ENCODE results near the gene PEX7.

The PEX7 gene

GRCh38 chr6:136822376-136823127, at the start of gene PEX7:
Gene PEX7, plus strand, starts transcription at chr6:136822592. Its CDS starts 74 bp downstream, at chr6:136822666.
- DNase-seq (ENCODE audit: low spot score): peak; percentile 92
- peak; percentile 81 for TF ChIP-seq CTCF (IDR thresholded peaks at IDR 0.05; ENCODE audit: extremely low read depth, insufficient read depth, missing control alignments)
- in situ Hi-C loops (cut with MboI; ENCODE audit: low pct_unique_long_range_greater_than_20kb, low sequenced_read_pairs, unreplicated experiment): no loop called here

- in situ Hi-C loops (cut with MboI; ENCODE audit: low pct_unique_long_range_greater_than_20kb, low sequenced_read_pairs, unreplicated experiment): no loop called here
- TF ChIP-seq CTCF (IDR thresholded peaks at IDR 0.05; ENCODE audit: extremely low read depth, insufficient read depth, missing control alignments): no peak
- no peak for DNase-seq (ENCODE audit: low spot score)
These were observed 49.5 kb upstream of the PEX7 start for GRCh38 chr6:136772685-136773472.

- in situ Hi-C loops (cut with MboI; ENCODE audit: low pct_unique_long_range_greater_than_20kb, low sequenced_read_pairs, unreplicated experiment): no loop called here
- no peak for DNase-seq (ENCODE audit: low spot score)
- TF ChIP-seq CTCF (IDR thresholded peaks at IDR 0.05; ENCODE audit: extremely low read depth, insufficient read depth, missing control alignments): no peak
These were observed 49.0 kb upstream of the PEX7 start for GRCh38 chr6:136773473-136773796.

GRCh38 chr6:136774228-136775041, 48.0 kb upstream of the PEX7 start:
- in situ Hi-C loops (cut with MboI; ENCODE audit: low pct_unique_long_range_greater_than_20kb, low sequenced_read_pairs, unreplicated experiment): no loop called here
- no peak for TF ChIP-seq CTCF (IDR thresholded peaks at IDR 0.05; ENCODE audit: extremely low read depth, insufficient read depth, missing control alignments)
- no peak for DNase-seq (ENCODE audit: low spot score)

- no peak for TF ChIP-seq CTCF (IDR thresholded peaks at IDR 0.05; ENCODE audit: extremely low read depth, insufficient read depth, missing control alignments)
- in situ Hi-C loops (cut with MboI; ENCODE audit: low pct_unique_long_range_greater_than_20kb, low sequenced_read_pairs, unreplicated experiment): no loop called here
- no peak for DNase-seq (ENCODE audit: low spot score)
These were observed 47.3 kb upstream of the PEX7 start for GRCh38 chr6:136775081-136775480.

GRCh38 chr6:136775548-136775947, 46.8 kb upstream of the PEX7 start:
- in situ Hi-C loops (cut with MboI; ENCODE audit: low pct_unique_long_range_greater_than_20kb, low sequenced_read_pairs, unreplicated experiment): no loop called here
- TF ChIP-seq CTCF (IDR thresholded peaks at IDR 0.05; ENCODE audit: extremely low read depth, insufficient read depth, missing control alignments): no peak
- no peak for DNase-seq (ENCODE audit: low spot score)

Data from GM13977 (cell line).